GM18870 (cell line): ENCODE measurements around the gene MAMSTR.
"Not testable (repeated sequence)": the region's sequence is repeated elsewhere in the genome, so short reads cannot be mapped to it uniquely, and the experiment has no call there.

Experiments
- ATAC-seq: cut with Tn5 transposase; IDR thresholded peaks from one replicate; pipeline ENCODE4 v1.9.1; 2021; ENCODE audit warnings: moderate library complexity; ENCODE audit not compliant: unreplicated experiment

Gene MAMSTR, protein sequence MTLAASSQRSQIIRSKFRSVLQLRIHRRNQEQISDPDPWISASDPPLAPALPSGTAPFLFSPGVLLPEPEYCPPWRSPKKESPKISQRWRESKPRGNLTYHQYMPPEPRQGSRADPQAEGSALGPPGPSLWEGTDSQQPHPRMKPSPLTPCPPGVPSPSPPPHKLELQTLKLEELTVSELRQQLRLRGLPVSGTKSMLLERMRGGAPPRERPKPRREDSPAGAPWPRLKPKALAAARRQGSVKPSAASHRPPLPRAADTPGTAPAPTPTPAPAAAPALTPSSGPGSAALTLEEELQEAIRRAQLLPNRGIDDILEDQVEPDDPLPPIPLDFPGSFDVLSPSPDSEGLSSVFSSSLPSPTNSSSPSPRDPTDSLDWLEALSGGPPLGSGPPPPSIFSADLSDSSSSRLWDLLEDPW

DNA sequence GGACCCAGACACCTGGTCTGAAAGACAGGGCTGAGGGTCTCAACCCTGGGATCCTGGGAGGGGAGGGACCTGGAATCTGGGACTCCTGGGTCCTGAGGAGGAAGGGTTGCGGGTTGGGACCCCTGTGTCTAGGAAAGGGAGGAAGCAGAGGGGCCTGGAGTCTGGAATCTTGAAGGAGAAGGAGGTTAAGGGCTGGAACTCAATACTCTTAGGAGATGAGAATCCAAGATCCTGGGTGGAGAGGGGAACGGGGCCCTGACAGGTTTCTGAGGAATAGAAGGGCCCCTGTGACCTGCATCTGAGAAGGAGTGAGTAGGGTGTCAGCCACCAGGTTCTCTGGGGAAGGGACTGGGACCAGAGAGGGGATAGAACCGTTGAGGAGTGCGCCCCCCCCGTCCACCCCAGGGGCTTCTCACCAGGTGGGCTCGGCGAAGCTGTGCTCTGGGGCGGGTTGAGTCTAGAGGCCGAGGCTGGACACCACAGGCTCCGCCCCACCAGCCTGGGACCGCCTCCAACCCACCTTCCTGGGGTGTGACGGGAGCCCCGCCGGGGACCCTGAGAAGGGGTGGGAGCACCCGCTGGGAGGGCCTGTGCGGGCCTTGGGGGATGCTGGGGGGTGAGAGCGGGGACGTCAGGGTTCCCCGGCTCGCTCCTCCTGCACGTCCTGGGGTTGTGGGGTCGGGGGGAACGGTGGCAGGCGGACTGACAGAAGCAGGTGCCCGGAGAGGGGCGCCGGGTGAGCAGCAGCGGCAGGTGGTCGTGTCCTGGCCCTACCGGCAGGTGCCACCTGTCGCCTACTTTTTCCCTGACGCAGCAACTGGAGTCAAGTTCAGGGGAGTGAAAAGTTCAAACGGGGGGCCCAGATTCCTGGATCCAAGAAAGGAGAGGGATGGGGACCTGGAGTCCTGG, at the start of gene MAMSTR:
Gene MAMSTR, minus strand, starts transcription at position 463 of the 909 bp plus-strand sequence. CDS start 694 bp downstream, outside the sequence.
- ATAC-seq = no peak

DNA sequence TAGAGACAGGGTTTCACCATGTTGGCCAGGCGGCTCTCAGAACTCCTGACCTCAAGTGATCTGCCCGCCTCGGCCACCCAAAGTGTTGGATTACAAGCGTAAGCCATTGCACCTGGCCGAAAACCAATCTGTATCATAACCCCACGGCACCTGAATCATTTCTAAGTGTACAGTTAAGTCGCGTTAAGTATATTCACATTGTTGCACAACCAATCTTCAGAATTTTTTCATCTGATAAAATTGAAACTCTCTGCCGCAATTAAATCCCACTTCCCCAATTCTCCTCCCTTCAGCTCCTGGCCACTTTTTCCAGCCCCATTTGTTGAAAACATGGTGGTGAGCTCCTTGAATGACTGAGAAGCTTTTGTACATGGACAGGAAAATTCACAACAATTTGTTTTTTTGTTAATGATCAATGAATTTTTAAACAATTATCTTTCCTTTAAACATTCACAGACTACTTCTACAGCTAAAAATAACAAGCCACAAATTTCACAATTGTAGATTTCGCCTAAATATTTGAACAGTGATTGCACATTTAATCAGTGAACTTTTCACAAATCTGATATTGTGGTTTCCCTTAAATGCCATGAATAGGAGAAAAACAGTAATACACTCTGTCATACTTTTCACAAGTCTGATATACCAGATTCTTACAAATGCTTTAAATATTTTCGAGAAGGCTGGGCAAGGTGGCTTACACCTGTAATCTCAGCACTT, 49.6 kb upstream of the MAMSTR start:
- no peak for ATAC-seq

DNA sequence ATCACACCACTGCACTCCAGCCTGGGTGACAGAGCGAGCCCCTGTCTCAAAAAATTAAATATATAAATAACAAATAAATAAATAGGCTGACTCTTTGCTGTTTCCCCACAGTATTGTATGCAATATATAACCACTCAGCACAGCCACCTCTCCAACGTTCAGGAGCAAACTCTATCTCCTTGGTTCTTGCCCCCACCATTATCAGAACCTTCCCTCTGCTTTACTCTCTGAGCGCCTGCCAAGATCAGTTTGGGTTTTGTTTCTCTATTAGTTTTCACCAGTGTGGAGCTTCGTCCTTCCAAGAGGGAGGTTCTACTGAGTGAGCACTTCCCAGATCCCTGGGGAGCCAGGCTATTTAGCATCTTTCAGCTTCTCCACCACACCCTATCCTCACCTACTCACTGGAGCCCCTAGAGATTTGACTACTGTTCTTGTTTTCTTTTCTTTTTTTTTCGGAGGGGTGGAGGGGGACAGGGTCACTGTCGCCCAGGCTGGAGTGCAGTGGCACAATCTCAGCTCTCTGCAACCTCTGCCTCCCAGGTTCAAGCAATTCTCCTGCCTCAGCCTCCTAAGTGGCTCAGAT, 48.7 kb upstream of the MAMSTR start:
- not testable (repeated sequence) for ATAC-seq

DNA sequence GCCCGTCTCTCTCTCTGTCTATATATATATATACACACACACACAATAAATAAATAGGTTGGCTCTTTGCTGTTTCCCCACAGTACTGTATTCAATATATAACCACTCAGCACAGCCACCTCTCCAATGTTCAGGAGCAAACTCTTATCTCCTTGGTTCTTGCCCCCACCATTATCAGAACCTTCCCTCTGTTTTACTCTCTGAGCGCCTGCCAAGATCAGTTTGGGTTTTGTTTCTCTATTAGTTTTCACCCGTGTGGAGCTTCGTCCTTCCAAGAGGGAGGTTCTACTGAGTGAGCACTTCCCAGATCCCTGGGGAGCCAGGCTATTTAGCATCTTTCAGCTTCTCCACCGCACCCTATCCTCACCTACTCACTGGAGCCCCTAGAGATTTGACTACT, 46.3 kb upstream of the MAMSTR start:
- not testable (repeated sequence) for ATAC-seq

DNA sequence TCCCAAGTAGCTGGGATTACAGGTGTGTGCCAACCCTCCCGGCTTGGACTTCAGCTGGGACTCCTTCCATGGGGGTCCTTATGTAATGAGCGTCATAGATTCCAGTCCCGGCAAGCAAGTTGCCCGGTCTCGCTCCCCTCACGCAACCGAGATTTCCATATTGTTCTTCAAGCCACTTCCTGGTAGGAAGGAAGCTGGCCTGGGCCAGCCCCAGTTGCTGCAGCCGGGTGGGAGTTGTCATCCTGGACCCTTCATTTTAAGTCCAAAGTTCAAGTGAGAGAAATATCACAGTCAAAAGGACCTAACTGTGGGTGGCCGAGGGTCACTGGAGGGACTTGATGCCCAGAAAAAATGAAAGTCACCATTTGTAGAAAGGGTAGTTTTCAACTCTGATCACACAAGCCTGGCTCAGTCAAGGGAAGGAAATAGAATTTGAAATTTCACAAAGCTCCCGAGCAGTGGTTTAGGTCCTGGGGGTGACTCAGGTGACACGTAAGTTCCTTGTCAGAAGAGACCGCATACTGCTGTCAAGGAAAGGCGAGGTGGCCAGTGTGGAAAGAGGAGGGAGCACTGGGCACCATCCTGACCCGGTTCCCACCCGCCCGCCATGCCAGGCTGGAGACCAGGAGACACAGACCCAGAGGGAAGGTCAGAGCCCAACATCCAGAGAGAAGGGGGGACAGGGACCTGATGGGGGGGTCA, 41.1 kb upstream of the MAMSTR start:
- ATAC-seq = no peak

DNA sequence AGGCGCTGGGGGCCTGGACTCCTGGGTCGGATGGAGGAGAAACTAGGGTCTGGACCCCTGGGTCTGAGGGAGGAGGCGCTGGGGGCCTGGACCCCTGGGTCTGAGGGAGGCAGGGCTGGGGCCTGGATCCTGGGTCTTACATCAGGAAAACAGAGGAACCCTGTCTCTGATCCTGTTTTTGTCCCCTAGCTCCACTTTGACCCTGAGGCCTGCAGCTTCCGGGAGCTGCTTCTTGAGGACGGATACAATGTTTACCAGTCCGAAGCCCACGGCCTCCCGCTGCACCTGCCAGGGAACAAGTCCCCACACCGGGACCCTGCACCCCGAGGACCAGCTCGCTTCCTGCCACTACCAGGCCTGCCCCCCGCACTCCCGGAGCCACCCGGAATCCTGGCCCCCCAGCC, 38.2 kb upstream of the MAMSTR start:
- ATAC-seq = no peak

DNA sequence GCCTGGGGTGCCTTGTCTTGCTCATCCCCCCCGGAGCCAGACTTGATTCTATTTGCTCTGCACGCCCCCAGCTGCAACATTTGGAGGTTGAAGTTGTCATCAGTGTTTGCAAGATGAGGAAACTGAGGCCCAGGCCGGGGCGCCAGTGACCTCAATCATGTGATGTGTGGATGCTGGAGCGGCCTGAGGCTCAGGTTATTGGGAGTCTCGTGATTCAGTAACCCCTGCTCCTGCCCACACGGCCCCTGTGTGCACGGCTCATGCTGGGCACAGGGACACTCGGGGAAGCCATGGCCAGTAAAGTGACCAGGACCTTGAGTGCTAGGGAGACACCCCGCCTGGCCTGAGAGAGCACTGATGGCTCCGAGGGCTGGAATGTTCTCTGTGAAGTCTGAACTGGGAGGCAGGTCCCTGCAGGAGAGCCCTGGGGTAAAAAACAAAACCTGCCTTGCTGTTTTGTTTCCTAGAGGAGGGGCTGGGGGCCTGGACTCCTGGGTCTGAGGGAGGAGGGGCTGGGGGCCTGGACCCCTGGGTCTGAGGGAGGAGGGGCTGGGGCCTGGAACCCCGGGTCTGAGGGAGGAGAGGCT, 37.7 kb upstream of the MAMSTR start:
- no peak for ATAC-seq

DNA sequence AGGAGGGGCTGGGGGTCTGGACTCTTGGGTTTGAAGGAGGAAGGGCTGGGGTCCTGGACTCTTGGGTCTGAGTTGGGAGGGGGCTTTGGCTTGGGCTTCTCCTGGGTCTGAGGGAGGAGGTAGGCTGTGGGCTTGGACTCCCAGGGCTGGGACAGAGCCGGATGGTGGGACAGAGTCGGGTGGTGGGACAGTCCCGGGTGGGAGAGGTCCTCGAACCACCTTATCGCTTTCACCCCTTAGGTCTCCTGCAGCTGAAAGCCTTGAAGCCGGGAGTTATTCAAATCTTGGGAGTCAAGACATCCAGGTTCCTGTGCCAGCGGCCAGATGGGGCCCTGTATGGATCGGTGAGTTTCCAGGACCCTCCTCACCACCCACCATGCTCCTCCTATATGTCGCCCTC, 37.2 kb upstream of the MAMSTR start:
- ATAC-seq = no peak

DNA sequence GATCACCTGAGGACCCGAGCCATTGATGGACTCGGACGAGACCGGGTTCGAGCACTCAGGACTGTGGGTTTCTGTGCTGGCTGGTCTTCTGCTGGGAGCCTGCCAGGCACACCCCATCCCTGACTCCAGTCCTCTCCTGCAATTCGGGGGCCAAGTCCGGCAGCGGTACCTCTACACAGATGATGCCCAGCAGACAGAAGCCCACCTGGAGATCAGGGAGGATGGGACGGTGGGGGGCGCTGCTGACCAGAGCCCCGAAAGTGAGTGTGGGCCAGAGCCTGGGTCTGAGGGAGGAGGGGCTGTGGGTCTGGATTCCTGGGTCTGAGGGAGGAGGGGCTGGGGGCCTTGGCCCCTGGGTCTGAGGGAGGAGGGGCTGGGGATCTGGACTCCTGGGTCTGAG, 36.7 kb upstream of the MAMSTR start:
- no peak for ATAC-seq

DNA sequence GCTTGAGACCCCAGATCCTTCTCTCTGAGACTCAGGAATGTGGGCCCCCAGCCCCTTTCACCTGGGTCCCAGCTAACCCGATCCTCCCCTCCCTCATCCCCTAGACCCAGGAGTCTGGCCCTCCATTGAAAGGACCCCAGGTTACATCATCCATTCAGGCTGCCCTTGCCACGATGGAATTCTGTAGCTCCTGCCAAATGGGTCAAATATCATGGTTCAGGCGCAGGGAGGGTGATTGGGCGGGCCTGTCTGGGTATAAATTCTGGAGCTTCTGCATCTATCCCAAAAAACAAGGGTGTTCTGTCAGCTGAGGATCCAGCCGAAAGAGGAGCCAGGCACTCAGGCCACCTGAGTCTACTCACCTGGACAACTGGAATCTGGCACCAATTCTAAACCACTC, 36.3 kb upstream of the MAMSTR start:
- no peak for ATAC-seq

DNA sequence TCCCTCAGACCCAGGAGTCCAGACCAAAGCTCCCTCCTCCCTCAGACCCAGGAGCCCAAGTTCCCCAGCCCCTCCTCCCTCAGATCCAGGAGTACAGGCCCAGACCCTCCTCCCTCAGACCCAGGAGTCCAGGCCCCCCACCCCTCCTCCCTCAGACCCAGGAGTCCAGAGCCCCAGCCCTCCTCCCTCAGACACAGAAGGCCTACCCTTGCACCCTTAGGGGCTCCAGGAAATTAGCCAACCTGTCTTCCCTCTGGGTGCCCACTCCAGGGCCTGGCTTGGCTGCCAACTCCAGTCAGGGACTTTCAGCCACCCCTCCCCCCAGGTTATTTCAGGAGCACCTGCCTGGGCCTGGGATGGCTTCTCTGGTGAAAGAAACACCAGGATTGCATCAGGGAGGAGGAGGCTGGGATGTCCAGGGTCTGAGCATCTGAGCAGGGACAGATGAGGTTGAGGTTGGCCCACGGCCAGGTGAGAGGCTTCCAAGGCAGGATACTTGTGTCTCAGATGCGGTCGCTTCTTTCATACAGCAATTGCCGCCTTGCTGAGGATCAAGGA, 35.6 kb upstream of the MAMSTR start, which contains the start of gene FGF21:
Gene FGF21, plus strand, starts transcription at position 441 of the 558 bp plus-strand sequence. CDS start 713 bp downstream, outside the sequence.
- ATAC-seq = no peak

DNA sequence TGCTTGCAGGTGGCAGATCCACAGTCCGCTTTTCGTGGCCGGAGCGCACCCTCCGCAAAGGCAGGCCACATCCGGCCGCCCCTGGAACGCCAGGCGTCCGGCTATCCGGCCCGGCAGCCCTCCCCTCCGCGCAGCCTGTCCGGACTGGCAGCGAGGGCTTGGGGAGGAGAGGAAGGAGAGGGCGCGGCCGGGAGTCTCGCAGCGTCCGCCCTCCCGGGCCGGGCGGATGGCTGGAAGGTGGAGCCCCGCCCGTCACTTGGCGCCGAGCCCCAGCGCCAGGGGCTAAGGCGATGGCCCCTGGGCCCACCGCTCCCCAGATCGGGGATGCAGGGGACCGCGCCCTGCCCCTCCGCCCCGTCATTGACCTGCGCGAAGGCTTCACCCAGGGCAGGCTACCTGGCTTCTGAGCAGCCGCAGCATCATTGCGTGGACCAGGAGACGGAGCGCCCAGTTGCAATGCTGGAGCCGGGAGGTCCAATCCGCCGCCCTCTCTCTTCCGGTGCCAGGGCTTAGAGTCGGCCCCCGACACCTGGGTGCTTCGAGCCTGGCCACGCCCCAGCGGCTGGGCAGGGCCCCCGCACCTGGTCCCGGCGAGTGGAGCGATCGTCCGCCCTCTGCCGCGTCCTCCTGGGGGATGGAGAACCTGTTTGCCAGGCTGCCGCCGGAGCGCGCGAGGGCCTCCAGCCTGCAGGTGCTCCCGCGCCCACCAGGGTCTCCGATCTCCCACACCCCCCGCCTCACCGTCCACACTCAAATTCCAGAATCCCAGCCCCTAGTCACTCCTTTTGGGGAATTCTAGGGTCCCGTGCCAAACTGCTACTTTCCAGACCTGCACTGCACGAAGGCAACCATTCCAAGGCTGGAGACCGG, 33.2 kb upstream of the MAMSTR start, which contains the start of gene FUT1:
Gene FUT1, minus strand, starts transcription at position 146 of the 870 bp plus-strand sequence. CDS start 1,360 bp downstream, outside the sequence.
- no peak for ATAC-seq

DNA sequence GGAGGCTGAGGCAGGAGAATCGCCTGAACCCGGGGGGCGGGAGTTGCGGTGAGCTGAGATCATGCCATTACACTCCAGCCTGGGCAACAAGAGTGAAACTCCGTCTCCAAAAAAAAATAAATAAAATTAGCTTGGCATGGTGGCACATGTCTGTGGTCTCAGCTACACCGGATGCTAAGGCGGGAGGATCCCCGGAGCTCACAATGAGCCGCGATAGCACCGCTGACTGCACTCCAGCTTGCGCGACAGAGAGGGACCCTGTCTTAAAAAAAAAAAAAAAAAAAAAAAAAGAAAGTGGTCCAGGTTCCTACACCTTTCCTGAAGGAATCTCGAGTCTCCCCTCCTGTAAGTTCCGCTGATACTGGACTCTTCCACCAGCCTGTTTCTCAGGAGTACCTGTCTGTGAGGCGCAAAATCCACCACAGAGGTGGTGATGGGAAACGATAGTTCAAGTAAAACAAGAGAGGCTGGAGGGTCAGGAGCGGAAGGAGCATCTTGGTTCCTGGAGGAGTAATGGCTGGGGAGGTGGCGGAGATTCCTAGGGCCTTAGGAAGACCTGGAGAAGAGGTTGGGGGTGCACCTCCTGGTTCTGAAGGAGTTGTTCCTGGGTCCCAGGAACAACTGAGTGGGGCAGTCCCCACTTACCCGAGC, 32.4 kb upstream of the MAMSTR start:
- ATAC-seq = no peak

DNA sequence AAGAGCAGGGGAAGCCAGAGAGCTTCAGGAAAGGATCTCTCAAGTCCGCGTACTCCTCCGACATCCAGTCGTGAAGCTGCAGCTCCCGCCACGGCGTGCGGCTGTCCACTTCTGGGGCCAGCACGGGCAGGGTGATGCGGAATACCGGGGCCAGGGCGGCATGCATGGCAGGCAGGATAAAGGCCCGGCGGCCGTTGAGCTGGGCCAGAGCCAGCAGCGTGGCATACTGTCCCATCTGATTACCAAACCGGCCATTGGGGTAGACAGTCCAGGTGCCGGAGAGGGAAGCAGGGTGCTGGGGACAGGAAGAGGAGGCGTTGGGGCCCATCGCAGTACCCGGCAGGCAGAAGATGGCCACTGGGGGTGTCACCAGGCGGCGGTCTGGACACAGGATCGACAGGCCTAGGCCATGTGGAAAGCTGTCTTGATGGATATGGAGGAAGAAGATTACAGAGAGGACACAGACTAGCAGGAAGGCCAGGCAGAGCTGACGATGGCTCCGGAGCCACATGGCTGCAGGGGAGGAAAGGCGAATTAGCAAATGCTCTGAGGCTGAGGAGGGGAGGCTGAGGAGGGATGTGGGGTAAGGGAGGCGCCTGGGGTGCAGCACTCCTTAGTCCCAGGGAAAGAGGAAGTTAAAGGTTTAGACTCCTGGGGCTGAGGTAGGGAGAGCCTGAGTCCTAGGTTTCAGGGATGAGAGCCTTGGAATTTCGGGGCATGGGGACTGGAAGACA, 31.4 kb upstream of the MAMSTR start:
- no peak for ATAC-seq

DNA sequence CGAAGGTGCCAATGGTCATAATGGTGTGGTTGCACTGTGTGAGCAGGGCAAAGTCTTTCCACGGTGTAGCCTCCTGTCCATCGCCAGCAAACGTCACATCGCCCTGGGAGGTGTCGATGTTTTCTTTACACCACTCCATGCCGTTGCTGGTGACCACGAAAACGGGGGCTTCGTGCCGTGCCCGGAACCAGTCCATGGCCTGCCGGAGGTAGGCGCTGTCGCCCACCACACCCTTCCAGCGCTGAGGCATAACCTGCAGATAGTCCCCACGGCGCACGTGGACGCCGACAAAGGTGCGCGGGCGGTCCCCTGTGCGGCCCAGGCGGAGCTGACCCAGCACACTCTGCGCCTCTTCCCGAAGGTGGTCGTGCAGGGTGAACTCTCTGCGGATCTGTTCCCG, 30.8 kb upstream of the MAMSTR start:
- no peak for ATAC-seq

DNA sequence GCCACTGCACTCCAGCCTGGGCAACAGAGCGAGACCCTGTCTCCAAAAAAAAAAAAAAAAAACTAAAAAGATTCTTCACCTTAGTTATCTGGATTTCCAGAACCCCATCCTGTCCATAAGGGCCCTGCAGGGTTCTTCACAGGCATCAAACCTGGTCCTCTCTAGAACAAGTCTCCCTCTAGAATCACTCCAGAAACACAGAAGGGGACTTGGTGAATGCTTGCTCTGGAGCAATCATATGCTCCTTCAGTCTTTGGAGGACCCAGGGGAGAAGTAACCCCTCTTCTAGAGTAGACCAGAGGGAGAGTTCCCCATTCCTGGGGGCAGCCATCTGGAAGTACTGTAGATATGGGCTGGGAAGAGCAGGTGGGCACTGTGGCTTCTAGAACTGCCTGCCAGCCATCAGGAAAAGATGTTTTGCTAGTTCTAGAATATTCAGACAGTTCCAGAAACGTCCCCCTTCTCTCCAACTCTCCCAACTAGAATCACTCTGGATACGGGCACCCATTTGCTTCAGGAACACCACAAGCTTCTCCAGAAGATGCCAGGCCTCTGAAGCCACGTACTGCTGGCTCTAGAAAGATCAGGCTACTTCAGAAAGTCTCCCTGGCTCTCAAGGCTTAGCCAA, 30.2 kb upstream of the MAMSTR start:
- ATAC-seq = no peak
